Measurements from ENCODE around the gene PEX16. TPM values are rescaled to one million over a fixed set of nuclear protein-coding genes. Genes with fewer than 3 reads are reported as not detected.

Gene PEX16
- total RNA-seq, 4 donors from 2014 or later: 31.3 to 111 (median 51.9) TPM

DNA sequence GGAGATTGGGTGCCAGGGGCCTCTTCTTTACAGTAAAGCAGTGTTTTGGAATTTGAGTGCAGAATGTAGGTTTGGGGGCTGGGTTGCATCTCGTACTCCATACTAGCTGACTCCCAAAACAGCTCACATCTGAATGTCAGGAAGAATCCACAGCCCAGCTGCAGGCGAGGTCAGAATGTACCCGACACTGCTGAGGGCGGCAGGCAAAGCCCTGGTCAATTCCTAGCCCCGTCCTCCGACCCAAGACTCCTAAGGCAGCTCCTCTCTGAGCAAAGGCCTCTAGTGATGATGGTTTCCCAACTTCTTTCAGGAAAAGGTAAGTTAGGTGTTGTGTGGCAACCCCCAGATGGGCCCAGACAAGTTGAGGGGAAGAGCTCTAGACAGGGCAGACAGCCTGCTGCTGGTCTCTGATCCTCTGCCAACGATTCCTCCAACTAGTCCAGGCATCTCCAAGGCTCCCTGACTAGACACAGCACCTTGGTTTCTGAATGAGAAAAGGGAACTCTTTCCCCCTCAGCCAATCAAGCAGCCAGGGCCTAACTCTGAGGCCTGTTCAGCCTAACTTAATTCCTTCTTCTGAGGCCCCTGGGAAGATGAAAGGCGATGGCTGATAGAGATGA, 13.4 kb upstream of the PEX16 start:
- TF ChIP-seq EP300 (IDR thresholded peaks at IDR 0.05; ENCODE audit: low read depth): no peak
- TF ChIP-seq POLR2AphosphoS5 (IDR thresholded peaks at IDR 0.05): no peak
- TF ChIP-seq, protein P1, sequence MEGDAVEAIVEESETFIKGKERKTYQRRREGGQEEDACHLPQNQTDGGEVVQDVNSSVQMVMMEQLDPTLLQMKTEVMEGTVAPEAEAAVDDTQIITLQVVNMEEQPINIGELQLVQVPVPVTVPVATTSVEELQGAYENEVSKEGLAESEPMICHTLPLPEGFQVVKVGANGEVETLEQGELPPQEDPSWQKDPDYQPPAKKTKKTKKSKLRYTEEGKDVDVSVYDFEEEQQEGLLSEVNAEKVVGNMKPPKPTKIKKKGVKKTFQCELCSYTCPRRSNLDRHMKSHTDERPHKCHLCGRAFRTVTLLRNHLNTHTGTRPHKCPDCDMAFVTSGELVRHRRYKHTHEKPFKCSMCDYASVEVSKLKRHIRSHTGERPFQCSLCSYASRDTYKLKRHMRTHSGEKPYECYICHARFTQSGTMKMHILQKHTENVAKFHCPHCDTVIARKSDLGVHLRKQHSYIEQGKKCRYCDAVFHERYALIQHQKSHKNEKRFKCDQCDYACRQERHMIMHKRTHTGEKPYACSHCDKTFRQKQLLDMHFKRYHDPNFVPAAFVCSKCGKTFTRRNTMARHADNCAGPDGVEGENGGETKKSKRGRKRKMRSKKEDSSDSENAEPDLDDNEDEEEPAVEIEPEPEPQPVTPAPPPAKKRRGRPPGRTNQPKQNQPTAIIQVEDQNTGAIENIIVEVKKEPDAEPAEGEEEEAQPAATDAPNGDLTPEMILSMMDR (IDR thresholded peaks at IDR 0.05): no peak
- no peak for TF ChIP-seq POLR2A (IDR thresholded peaks at IDR 0.05)
- no peaks in the 10 kb centered on the region for H3K9me3 ChIP-seq
- in situ Hi-C loops (cut with MboI; ENCODE audit: low pct_ligation_motif_present in 1 of 4, low pct_unique_long_range_greater_than_20kb in 1 of 4, low sequenced_read_pairs in 3 of 4) (no loop called here), intact Hi-C loops (cut with DNase I; ENCODE audit: low total_unique reads) (no loop called here)
- DNase-seq: no peak
- WGBS, 2 donors (ENCODE audit: low coverage in 1 of 2): 88% methylated on average over 8 of the region's 8 CpGs; no CpG with 5 or more reads in 1 of the 2 donors
- no peaks in the 10 kb centered on the region for H3K27me3 ChIP-seq
- peaks cover 7 to 14% (median 11%) of the 10 kb centered on the region in 4 donors for H3K4me1 ChIP-seq
- peaks cover 0 to 26% (median 13%) of the 10 kb centered on the region in 4 donors for H3K36me3 ChIP-seq
- no peak overlapping the region for H3K27ac ChIP-seq
- no peak overlapping the region for H3K4me3 ChIP-seq

DNA sequence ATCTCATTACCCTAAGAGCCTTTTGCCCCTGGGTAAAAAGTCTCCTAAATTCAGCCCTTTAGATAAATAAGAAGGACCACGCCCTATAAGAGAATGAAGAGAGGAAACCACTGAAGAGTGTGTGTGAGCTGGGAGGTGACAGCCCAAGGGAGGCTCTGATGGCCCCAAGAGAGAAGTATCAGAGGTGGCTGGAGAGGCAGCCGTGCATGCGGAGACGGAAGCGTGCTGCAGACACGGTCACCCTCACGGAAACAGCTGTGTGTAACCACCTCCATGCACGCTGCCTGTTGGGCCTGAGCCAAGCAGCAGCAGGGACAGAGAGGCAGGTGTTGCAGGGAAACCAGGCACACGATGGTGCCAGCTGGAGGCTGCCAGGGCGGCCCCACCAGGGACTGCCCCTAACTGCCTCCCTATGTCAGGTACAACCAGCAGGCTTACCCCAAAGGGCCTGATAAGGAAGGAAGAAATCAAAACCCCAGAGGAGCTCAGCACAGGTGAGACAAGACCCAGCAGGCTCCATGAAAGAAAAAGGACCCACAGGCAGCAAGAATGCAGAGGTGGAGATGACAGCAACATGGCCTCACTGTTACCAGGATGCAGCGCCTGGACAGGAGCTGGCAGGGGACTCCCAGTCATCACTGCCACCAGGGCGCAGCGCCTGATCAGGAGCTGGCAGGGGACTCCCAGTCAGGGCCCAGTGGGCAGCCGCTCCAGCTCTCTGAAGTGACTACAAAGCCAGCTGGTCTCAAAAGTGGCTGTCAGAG, 12.5 kb upstream of the PEX16 start:
- WGBS, 2 donors (ENCODE audit: low coverage in 1 of 2): 41 to 47% methylated on average over 2 to 14 of the region's 14 CpGs
- intact Hi-C loops (cut with DNase I; ENCODE audit: low total_unique reads) (no loop called here), in situ Hi-C loops (cut with MboI; ENCODE audit: low pct_ligation_motif_present in 1 of 4, low pct_unique_long_range_greater_than_20kb in 1 of 4, low sequenced_read_pairs in 3 of 4) (no loop called here)
- Histone ChIP-seq H3K9me3 (no peaks in the 10 kb centered on the region), H3K27ac (peak overlapping the region in 1 of 4 donors; percentile 4), H3K36me3 (peaks cover 0 to 17% (median 8%) of the 10 kb centered on the region in 4 donors), H3K4me3 (no peak overlapping the region), H3K4me1 (peaks cover 7 to 14% (median 11%) of the 10 kb centered on the region in 4 donors), H3K27me3 (no peaks in the 10 kb centered on the region)
- DNase-seq: peak; percentile 78
- TF ChIP-seq, protein P1 (IDR thresholded peaks at IDR 0.05): no peak
- TF ChIP-seq POLR2AphosphoS5 (IDR thresholded peaks at IDR 0.05): peak; percentile 23 to 44 (median 33)

DNA sequence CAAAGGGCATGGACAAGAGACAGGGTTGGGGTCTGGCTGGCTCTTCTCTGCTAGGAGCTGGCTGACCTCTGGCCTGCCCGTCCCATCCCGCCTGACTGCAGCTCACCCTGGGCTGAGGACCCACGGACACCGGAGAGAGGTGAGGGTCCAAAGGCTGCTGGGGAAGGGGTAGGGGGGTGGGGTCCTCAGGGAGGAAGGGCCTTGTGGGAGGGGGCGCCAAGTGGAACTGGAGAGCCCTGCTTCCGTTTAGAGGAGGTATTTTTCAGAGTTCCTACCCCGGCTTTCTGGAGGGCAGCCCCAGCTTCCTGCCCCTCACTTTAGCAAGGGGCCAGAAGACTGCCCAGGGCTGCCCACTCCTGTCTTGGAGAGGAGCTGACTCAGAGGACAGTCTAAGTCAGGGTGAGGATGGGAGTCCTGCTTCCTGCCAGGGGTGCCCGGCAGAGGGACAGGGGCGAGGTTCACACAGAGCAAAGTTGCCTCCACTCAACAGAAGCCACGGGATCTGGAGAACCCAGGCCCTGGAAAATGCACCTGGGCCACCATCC, 11.9 kb upstream of the PEX16 start:
- Histone ChIP-seq H3K27ac (peak overlapping the region in 1 of 4 donors; percentile 4), H3K9me3 (no peaks in the 10 kb centered on the region), H3K4me1 (peaks cover 7 to 14% (median 11%) of the 10 kb centered on the region in 4 donors), H3K36me3 (peaks cover 0 to 11% (median 5%) of the 10 kb centered on the region in 4 donors), H3K27me3 (peaks cover 2% of the 10 kb centered on the region), H3K4me3 (no peak overlapping the region)
- intact Hi-C loops (cut with DNase I; ENCODE audit: low total_unique reads) (no loop called here), in situ Hi-C loops (cut with MboI; ENCODE audit: low pct_ligation_motif_present in 1 of 4, low pct_unique_long_range_greater_than_20kb in 1 of 4, low sequenced_read_pairs in 3 of 4) (no loop called here)
- WGBS, 2 donors (ENCODE audit: low coverage in 1 of 2): 56 to 73% methylated on average over 3 to 10 of the region's 10 CpGs
- no peak for DNase-seq
- TF ChIP-seq POLR2A (IDR thresholded peaks at IDR 0.05) (no peak), EP300 (IDR thresholded peaks at IDR 0.05; ENCODE audit: low read depth) (no peak), POLR2AphosphoS5 (IDR thresholded peaks at IDR 0.05) (no peak)
- TF ChIP-seq, protein P1 (IDR thresholded peaks at IDR 0.05): no peak

DNA sequence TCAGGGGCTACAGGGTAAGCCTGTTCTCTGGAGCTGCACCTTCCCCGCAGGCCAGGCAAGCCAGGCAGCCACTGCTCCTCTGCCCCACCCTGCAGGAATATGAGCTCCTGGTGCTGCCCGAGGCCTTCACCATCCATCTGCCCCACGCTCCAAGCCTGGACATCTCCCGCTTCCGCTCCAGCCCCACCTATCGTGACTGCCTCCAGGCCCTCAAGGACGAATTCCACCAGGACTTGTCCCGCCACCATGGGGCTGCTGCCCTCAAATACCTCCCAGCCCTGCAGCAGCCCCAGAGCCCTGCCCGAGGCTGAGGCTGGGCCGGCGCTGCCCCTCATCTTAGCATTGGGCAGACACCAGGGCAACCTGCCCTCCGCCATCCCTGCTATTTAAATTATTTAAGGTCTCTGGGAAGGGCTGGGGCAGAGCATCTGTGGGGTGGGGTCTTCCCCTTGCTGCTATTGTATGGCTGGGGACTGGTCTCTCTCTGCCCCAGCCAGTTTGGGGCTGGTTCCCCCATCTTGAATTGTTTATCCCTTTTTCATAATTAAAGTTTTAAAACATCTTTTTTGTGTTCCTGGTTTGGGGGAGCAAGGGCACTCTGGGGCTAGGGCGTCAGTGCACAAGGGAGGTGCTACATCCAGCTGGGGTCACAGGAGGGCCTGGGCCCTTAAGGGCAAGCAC, 11.0 kb upstream of the PEX16 start:
- in situ Hi-C loops (cut with MboI; ENCODE audit: low pct_ligation_motif_present in 1 of 4, low pct_unique_long_range_greater_than_20kb in 1 of 4, low sequenced_read_pairs in 3 of 4): no loop called here
- Histone ChIP-seq H3K4me3 (no peak overlapping the region), H3K27ac (no peak overlapping the region), H3K27me3 (peaks cover 9% of the 10 kb centered on the region), H3K36me3 (peaks cover 0 to 2% (median under 1%) of the 10 kb centered on the region in 4 donors), H3K9me3 (no peaks in the 10 kb centered on the region), H3K4me1 (peaks cover 7 to 14% (median 11%) of the 10 kb centered on the region in 4 donors)
- 86% methylated on average over 13 of the region's 13 CpGs; no CpG with 5 or more reads in 1 of the 2 donors for WGBS, 2 donors (ENCODE audit: low coverage in 1 of 2)
- DNase-seq: peak; percentile 6
- no peak for TF ChIP-seq POLR2AphosphoS5 (IDR thresholded peaks at IDR 0.05)
- TF ChIP-seq, protein P1 (IDR thresholded peaks at IDR 0.05): no peak
- no peak for TF ChIP-seq POLR2A (IDR thresholded peaks at IDR 0.05)
- TF ChIP-seq EP300 (IDR thresholded peaks at IDR 0.05; ENCODE audit: low read depth): no peak
- intact Hi-C loops (cut with DNase I; ENCODE audit: low total_unique reads): no loop called here
